GM10248 (cell line): ENCODE results near the gene SLC35F4.

ENCODE experiments used
- CTCF ChIA-PET: fragments of 300-600 bp; sonication (Branson Sonifier 250); formaldehyde crosslinking; extraction: SDS; loops from one replicate; lab custom pipeline; 2021; ENCODE audit warnings: antibody characterized with exemption; lab: Yijun Ruan, JAX
- POLR2A ChIA-PET: fragments of 350-650 bp; sonication (Branson Sonifier 250); formaldehyde crosslinking; extraction: SDS; loops from one replicate; lab custom pipeline; 2020; ENCODE audit warnings: antibody characterized with exemption; lab: Yijun Ruan, JAX
- DNase-seq: peaks from one replicate; pipeline ENCODE4 v3.0.0; 2012; ENCODE audit errors: extremely low spot score
- TF ChIP-seq, protein P1 (sequence below): IDR thresholded peaks from 2 replicates; pipeline ENCODE4 v1.5.1; 2012; ENCODE audit warnings: mild to moderate bottlenecking, low read depth; ENCODE audit errors: extremely low read depth, missing control alignments, control extremely low read depth

The SLC35F4 gene

GRCh38 chr14:57854571-57854970, 11.3 kb downstream of the SLC35F4 start:
- DNase-seq: no peak
- ChIA-PET CTCF (interaction anchor here (1.1 to 1.3 kb wide), 2 partner anchors 10 to 16 kb away, joined by 3 to 4 read pairs; no protein-coding TSS in a partner anchor), POLR2A (interaction anchor here (0.5 kb wide), 1 partner anchor 910 kb away, joined by 3 read pairs; no protein-coding TSS in a partner anchor)
- TF ChIP-seq, protein P1, sequence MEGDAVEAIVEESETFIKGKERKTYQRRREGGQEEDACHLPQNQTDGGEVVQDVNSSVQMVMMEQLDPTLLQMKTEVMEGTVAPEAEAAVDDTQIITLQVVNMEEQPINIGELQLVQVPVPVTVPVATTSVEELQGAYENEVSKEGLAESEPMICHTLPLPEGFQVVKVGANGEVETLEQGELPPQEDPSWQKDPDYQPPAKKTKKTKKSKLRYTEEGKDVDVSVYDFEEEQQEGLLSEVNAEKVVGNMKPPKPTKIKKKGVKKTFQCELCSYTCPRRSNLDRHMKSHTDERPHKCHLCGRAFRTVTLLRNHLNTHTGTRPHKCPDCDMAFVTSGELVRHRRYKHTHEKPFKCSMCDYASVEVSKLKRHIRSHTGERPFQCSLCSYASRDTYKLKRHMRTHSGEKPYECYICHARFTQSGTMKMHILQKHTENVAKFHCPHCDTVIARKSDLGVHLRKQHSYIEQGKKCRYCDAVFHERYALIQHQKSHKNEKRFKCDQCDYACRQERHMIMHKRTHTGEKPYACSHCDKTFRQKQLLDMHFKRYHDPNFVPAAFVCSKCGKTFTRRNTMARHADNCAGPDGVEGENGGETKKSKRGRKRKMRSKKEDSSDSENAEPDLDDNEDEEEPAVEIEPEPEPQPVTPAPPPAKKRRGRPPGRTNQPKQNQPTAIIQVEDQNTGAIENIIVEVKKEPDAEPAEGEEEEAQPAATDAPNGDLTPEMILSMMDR: no peak

DNA sequence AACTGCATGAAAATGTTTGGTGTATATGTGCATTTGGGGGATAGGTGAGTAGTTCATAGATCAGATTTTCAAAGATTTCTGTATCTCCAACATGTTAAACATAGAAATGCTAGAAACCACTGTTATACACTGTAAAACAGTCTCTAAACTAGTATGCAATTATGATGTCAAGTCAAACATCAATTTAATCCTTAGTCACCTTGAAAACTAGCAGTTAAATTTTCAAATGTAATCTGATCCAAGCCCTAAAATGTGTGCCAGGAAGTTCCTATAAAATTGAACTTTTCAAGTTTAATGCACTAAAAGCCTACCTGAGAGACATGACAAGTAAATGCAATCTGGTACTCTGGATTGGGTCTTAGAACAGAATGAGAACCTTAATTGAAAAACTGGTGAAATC, 14.5 kb downstream of the SLC35F4 start:
- TF ChIP-seq, protein P1: no peak
- CTCF ChIA-PET: interaction anchor here (1.0 kb wide), 1 partner anchor 20 kb away, joined by 3 read pairs; no protein-coding TSS in a partner anchor
- POLR2A ChIA-PET: no interaction called here
- DNase-seq: no peak

GRCh38 chr14:57848786-57849185, 17.1 kb downstream of the SLC35F4 start:
- CTCF ChIA-PET: interaction anchor here (1.0 to 1.2 kb wide), 2 partner anchors 10 to 44 kb away, joined by 3 read pairs; no protein-coding TSS in a partner anchor
- POLR2A ChIA-PET: no interaction called here
- TF ChIP-seq, protein P1: no peak
- DNase-seq: no peak

GRCh38 chr14:57848353-57848752, 17.5 kb downstream of the SLC35F4 start:
- no peak for DNase-seq
- CTCF ChIA-PET: interaction anchor here (1.2 kb wide), 1 partner anchor 45 kb away, joined by 3 read pairs; no protein-coding TSS in a partner anchor
- POLR2A ChIA-PET: no interaction called here
- TF ChIP-seq, protein P1: no peak

DNA sequence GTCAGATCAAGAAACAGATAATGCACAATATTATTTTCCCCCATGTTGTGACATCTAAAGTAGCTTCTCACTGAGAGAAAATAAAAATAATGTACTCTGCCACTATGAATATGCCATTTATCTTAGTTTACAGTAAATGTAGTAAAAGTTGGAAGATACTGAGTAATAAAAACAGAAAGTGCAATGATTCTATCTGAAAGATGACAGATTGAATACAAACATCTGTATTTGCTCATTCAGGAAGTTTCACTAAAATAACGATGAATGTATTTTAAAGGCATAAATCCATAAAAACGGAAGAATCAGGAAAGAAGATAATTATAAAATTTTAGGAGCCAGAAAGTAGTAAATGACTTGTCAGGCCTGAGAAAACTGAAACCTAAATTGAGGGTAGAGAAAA, 18.2 kb downstream of the SLC35F4 start:
- TF ChIP-seq, protein P1: no peak
- POLR2A ChIA-PET: no interaction called here
- CTCF ChIA-PET: no interaction called here
- DNase-seq: no peak

DNA sequence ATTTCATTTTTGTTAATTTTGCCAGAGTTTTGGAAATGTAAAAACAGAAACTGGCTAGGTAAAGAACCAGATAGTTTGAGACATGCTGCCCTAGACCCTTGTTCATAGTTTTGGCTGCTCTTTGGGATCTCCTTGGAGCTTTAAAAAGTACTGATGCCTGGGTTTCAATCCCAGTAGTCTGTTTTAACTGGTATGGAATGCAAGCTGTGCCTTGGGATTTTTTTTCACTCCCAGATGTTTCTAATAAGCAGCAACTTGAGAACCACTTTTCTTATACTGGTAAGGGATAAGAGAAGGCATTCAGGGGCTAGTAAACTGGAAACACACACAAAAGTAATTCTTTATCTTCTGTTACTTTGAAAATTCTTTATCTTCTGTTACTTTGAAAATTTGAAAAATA, 18.8 kb downstream of the SLC35F4 start:
- ChIA-PET POLR2A (no interaction called here), CTCF (no interaction called here)
- TF ChIP-seq, protein P1: no peak
- no peak for DNase-seq
